ENCODE results near the gene CYSRT1.
A peak's percentile ranks its signal among the peaks of the same experiment; 100 is the strongest.

The CYSRT1 gene

DNA sequence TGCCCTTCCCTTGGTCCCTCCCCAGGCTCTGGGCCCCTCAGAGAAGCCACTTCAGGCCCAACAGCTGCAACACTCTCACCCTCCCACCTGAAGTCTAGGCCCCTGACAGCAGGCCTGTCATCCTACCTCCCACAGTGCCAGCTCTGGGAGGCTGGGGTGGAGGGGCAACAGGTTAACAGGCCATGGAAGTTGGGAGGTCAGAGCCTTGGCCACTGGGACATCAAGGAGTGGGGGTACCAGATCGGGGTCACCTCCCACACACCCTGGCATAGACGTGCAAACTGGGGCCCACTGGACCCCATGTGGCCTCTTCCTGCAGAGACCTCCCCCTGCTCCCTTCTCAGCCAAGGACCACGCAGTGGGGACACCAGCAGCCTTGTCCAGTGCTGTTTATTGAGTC lies 33.7 kb upstream of the CYSRT1 start:
- DNase-seq: no peak

DNA sequence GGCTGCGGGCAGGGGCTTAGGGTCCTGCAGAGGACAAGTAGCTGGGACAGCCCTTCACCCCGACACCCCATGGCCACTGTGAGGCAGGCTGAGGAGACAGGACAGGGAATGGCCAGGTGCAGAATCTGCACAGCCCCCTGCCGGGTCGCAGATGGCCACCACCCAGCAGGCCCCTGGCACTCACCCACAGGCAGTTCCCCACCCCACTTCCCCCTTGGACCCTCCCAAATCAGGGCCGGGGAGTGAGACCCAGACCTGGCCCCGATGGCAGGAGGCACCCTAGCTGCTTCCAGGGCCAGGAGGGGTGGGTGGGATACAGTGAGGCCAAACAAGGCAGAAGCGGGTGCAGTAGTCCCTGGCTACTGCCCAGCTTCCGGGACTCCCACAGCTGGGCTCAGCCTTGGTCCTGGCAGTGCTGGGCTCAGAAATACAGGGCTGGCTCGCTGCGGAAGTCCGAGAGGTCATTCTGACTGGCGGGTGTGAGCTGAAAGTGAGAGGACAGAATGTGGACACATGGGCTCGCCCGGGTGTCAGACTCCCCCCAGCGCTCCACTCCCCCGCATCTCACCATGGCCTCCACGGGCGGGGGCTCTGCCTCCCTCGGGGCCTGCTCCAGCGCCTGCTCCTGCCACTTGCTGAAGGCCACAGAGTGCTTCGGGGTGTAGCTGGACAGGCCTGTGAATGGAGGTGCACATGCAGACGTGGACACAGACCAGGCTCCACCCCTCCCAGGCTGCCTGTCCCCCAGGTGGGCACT lies 33.1 kb upstream of the CYSRT1 start:
- no peak for DNase-seq

- DNase-seq: no peak
Observed at GRCh38 chr9:137192448-137192780, 32.6 kb upstream of the CYSRT1 start.

GRCh38 chr9:137192859-137193258 lies 32.1 kb upstream of the CYSRT1 start:
- DNase-seq: no peak

DNA sequence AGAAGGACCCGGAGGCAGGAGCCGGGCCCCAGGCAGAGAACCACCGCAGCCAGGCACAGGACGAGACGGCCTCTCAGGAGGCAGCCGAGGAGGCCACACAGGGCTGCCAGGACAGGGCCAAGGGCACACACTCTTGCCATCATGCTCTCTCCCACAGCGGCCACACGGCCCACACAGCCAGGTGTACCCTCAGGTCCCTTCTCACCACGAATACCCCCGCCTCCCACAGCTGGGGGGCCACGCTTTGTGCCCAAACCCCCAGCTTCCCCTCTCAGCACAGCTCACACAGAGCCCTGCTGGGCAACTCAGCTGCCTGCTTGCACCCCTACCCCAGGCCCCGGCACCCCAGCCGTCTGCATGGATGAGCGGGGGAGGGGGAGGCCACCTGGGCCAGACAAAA lies 31.2 kb upstream of the CYSRT1 start:
- DNase-seq: no peak

- no peak for DNase-seq
Observed at GRCh38 chr9:137194388-137194787, 30.6 kb upstream of the CYSRT1 start.

- DNase-seq: no peak
Observed at GRCh38 chr9:137194909-137195308, 30.1 kb upstream of the CYSRT1 start.

GRCh38 chr9:137195525-137196220 lies 29.3 kb upstream of the CYSRT1 start:
- DNase-seq: no peak

GRCh38 chr9:137198051-137198901 lies 26.7 kb upstream of the CYSRT1 start:
- no peak for DNase-seq

- no peak for DNase-seq
Observed at GRCh38 chr9:137198902-137199283, 26.1 kb upstream of the CYSRT1 start.

- no peak for DNase-seq
Observed at GRCh38 chr9:137199411-137200121, 25.4 kb upstream of the CYSRT1 start.

- DNase-seq: peak; percentile 98 to 99
Observed at GRCh38 chr9:137200311-137201204, 24.4 kb upstream of the CYSRT1 start, which contains the start of gene TPRN. TPRN (minus strand) TSS chr9:137200741; CDS start chr9:137200711, 30 bp downstream.

DNA sequence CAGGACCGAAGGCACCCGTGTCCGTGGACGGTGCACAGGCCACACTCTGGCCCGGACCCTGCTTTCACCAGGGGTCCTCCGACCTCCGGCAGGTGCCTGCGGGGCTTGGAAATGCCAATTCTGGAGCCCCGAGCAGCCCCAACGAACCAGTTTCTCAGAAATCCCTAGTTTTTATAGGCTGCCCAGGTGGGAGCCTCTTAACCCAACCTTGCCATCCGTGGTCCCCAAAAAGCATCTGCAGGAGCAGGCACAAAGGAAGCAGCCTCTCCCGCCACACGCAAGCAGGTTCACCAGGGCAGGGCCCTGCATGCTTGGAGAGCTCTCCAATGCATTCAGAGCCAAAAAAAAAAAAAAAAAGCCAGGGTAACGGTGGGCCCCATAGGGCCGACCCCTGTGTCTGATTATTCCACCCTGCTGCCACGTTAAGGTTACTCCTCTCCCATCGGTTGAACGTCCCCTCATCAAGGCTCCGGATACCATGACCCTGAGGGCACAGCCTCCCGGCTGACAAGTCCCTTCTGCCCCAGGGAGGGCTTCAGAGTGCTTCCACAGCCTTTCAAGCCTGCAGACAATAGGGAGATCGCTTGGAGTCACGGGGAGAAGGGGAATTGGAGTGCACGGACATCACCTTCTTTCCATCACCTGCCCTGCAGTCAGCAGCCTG lies 23.6 kb upstream of the CYSRT1 start:
- no peak for DNase-seq

- DNase-seq: no peak
Observed at GRCh38 chr9:137202966-137203365, 22.0 kb upstream of the CYSRT1 start.

- no peak for DNase-seq
Observed at GRCh38 chr9:137204731-137205125, 20.2 kb upstream of the CYSRT1 start.

GRCh38 chr9:137205126-137206069 lies 19.6 kb upstream of the CYSRT1 start, which contains the start of the genes NDOR1 and TMEM203:
NDOR1 (plus strand) TSS chr9:137205700; CDS start chr9:137205778, 78 bp downstream.
TMEM203 (minus strand) TSS chr9:137205648; CDS start chr9:137205414, 234 bp downstream.
- peak; percentile 77 to 94 for DNase-seq

DNA sequence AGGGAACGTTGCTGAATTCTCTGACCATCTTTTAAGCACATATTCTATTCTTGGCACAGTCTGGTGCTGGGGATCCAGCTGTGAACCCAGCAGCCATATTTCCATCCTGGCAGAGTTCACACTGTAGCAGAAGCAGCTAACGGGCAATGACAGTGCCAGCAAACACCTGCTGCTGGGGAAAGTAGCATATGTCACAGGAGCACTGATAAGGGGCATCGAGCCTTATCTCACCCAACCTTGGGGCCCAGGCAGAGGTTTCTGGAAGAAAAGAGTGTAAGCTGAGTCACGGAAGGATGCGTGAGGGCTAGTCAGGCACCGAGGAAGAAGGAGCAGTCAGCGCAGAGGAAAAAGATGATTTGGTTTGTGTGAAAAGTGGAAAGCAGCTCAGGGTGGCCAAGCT lies 18.4 kb upstream of the CYSRT1 start:
- no peak for DNase-seq

DNA sequence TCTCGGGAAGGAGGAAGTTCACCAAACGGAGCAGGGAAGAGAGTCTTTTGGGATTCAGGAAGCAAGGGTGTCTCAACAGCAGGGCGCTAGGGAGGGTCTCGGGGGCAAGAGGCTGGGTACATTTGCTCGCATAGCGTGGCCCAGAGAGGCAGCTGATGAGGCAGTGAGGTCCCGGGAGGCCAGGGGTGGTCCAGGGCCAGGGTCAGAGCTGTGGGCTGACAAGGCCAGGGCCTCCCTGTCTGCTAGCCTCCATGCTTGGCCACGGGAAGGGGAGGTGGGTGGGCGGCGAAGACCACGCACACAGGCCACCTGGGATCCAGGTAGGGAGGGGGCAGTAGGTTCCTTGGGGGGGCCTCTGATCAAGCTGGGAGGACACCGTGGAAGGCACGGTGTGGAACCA lies 13.4 kb upstream of the CYSRT1 start:
- DNase-seq: no peak

- DNase-seq: no peak
Observed at GRCh38 chr9:137212520-137212919, 12.5 kb upstream of the CYSRT1 start.
